C1 segment of cervical spinal cord (tissue), 14 donors: ENCODE results near the gene HTT.

Source experiments
- DNase-seq, 14 donors: peaks; one replicate each; lab custom pipeline; 2025; lab: John Stamatoyannopoulos, UW

Gene HTT

GRCh38 chr4:3263053-3263875 is 188.8 kb downstream of the HTT start:
- no peak for DNase-seq

GRCh38 chr4:3263876-3264193 is 189.4 kb downstream of the HTT start:
- no peak for DNase-seq

- no peak for DNase-seq
These were observed 191.6 kb downstream of the HTT start for GRCh38 chr4:3266076-3266475.

- peak in 1 of 14 donors; percentile 44 for DNase-seq
These were observed 193.3 kb downstream of the HTT start for GRCh38 chr4:3267576-3268394.

GRCh38 chr4:3268395-3269104 is 194.1 kb downstream of the HTT start:
- no peak for DNase-seq

GRCh38 chr4:3269105-3269927 is 194.8 kb downstream of the HTT start:
- peak in 2 of 14 donors; percentile 8 to 27 for DNase-seq

- DNase-seq: peak in 1 of 14 donors; percentile 17
These were observed 195.6 kb downstream of the HTT start for GRCh38 chr4:3269991-3270611.

- DNase-seq: no peak
These were observed 196.7 kb downstream of the HTT start for GRCh38 chr4:3271131-3271530.

GRCh38 chr4:3276986-3277385 is 202.5 kb downstream of the HTT start:
- peak in 7 of 14 donors; percentile 12 to 76 (median 34) for DNase-seq

GRCh38 chr4:3280466-3280865 is 206.0 kb downstream of the HTT start:
- no peak for DNase-seq

- no peak for DNase-seq
These were observed 209.0 kb downstream of the HTT start for GRCh38 chr4:3283483-3283882.

GRCh38 chr4:3283916-3284315 is 209.4 kb downstream of the HTT start:
- peak in 2 of 14 donors; percentile 40 to 93 for DNase-seq

GRCh38 chr4:3284734-3285557 is 210.5 kb downstream of the HTT start:
- DNase-seq: no peak

- peak in 2 of 14 donors; percentile 21 to 71 for DNase-seq
These were observed 211.3 kb downstream of the HTT start for GRCh38 chr4:3285558-3286334.

- DNase-seq: peak in 1 of 14 donors; percentile 60
These were observed 212.1 kb downstream of the HTT start for GRCh38 chr4:3286335-3287175.

GRCh38 chr4:3287271-3287971 is 212.9 kb downstream of the HTT start:
- peak in 1 of 14 donors; percentile 55 for DNase-seq

GRCh38 chr4:3287972-3288570 is 213.6 kb downstream of the HTT start:
- DNase-seq: no peak
